Mammary epithelial cell (primary cell): ENCODE data around the gene GSTA2.

Experiments
- EZH2 ChIP-seq: IDR thresholded peaks from 2 replicates; pipeline ENCODE4 v1.6.1; 2012; ENCODE audit warnings: low read length, inconsistent platforms, borderline replicate concordance
- TF ChIP-seq, protein P1 (sequence below), 2 donors: IDR thresholded peaks in 1 of 2; conservative IDR thresholded peaks in 1 of 2; 2 replicates each; pipeline ENCODE4 v1.5.1; 2011 to 2012; ENCODE audit warnings: inconsistent platforms in 2 of 2, low read length in 2 of 2, mild to moderate bottlenecking in 2 of 2, control low read depth in 1 of 2, low read depth in 1 of 2; ENCODE audit not compliant: insufficient read depth in 1 of 2; ENCODE audit errors: extremely low read depth in 1 of 2

DNA sequence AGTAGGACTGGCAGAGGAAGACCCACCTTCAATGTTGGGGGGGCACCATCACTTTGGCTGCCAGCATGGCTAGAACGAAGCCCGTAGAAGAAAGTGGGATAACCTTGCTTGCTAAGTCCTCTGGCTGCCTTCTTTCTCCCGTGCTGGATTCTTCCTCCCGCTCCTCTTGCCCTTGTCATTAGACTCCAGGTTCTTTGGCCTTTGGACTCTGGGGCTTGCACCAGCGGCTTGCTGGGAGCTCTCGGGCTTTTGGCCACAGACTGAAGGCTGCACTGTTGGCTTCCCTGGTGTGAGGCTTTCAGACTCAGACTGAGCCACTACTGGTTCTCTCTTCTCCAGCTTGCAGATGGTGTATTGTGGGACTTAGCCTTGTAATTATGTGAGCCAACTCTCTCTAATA is 28.2 kb downstream of the GSTA2 start:
- TF ChIP-seq, protein P1, sequence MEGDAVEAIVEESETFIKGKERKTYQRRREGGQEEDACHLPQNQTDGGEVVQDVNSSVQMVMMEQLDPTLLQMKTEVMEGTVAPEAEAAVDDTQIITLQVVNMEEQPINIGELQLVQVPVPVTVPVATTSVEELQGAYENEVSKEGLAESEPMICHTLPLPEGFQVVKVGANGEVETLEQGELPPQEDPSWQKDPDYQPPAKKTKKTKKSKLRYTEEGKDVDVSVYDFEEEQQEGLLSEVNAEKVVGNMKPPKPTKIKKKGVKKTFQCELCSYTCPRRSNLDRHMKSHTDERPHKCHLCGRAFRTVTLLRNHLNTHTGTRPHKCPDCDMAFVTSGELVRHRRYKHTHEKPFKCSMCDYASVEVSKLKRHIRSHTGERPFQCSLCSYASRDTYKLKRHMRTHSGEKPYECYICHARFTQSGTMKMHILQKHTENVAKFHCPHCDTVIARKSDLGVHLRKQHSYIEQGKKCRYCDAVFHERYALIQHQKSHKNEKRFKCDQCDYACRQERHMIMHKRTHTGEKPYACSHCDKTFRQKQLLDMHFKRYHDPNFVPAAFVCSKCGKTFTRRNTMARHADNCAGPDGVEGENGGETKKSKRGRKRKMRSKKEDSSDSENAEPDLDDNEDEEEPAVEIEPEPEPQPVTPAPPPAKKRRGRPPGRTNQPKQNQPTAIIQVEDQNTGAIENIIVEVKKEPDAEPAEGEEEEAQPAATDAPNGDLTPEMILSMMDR (conservative IDR thresholded peaks at IDR 0.05 in 1 of 2, IDR thresholded peaks at IDR 0.05 in 1 of 2; ENCODE audit: extremely low read depth in 1 of 2, insufficient read depth in 1 of 2, low read depth in 1 of 2, low read length in 2 of 2): no peak
- TF ChIP-seq EZH2: no peak
